ENCODE results near the gene KANSL1L.

The KANSL1L gene

DNA sequence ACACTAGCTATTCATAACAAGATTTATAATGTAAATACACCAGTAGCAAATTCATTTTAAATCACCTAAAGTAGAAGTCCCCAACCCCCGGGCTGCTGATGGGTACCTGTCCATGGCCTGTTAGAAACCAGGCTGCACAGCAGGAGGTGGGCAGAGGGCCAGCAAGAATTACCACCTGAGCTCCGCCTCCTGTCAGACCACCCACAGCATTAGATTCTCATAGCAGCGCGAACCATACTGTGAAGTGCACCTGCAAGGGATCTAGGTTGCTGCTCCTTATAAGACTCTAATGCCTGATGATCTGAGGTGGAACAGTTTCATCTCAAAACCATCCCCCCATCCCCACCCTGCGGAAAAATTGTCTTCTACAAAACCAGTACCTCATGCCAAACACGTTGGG lies 71.3 kb downstream of the KANSL1L start:
- Histone ChIP-seq H3K36me3 (ENCODE audit: low read length) (no peaks in the 10 kb centered on the region), H3K9me3 (ENCODE audit: insufficient read depth, low read length) (no peaks in the 10 kb centered on the region), H3K27ac (ENCODE audit: low read depth, low read length) (no peak overlapping the region), H3K27me3 (ENCODE audit: low read length) (no peaks in the 10 kb centered on the region), H3K4me2 (ENCODE audit: low read depth, low read length, poor library complexity, severe bottlenecking) (no peak overlapping the region), H2AFZ (ENCODE audit: low read depth, low read length, severe bottlenecking) (no peak overlapping the region), H3K9me2 (replicated peaks; ENCODE audit: insufficient read depth, low read length) (no peaks in the 10 kb centered on the region), H3K79me2 (ENCODE audit: insufficient read depth, low read length) (no peaks in the 10 kb centered on the region), H3K9ac (ENCODE audit: low read length) (no peak overlapping the region), H3F3A (ENCODE audit: insufficient read depth) (no peaks in the 10 kb centered on the region), H3K4me3 (ENCODE audit: insufficient read depth, low read length, poor library complexity, severe bottlenecking) (no peak overlapping the region), H4K20me1 (ENCODE audit: low read depth, low read length) (no peaks in the 10 kb centered on the region)
- no peak for TF ChIP-seq EZH2phosphoT487 (conservative IDR thresholded peaks at IDR 0.05; ENCODE audit: low read length)
- TF ChIP-seq, protein P1, sequence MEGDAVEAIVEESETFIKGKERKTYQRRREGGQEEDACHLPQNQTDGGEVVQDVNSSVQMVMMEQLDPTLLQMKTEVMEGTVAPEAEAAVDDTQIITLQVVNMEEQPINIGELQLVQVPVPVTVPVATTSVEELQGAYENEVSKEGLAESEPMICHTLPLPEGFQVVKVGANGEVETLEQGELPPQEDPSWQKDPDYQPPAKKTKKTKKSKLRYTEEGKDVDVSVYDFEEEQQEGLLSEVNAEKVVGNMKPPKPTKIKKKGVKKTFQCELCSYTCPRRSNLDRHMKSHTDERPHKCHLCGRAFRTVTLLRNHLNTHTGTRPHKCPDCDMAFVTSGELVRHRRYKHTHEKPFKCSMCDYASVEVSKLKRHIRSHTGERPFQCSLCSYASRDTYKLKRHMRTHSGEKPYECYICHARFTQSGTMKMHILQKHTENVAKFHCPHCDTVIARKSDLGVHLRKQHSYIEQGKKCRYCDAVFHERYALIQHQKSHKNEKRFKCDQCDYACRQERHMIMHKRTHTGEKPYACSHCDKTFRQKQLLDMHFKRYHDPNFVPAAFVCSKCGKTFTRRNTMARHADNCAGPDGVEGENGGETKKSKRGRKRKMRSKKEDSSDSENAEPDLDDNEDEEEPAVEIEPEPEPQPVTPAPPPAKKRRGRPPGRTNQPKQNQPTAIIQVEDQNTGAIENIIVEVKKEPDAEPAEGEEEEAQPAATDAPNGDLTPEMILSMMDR (IDR thresholded peaks at IDR 0.05; ENCODE audit: insufficient read depth, low read length, poor library complexity, severe bottlenecking): no peak

DNA sequence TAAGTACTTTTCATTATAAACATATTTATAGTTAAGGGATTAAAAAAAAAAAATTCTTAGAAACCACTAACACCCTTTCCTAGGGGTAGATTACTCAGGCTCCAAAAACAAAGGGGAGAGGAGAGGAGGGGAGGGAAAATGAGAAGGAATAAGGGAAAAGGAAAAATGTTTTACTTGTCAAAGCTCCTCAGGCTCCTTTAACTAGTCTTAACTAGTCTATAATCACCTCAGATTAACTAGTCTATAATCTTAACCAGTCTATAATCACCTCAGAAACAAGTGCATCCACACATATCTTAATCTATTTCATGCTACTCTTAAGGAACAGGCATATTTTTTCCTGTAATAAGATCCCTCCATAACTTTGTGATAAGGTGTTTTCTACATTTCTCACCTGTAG lies 76.4 kb downstream of the KANSL1L start:
- H3K27me3 ChIP-seq (ENCODE audit: low read length): no peaks in the 10 kb centered on the region

GRCh38 chr2:210092791-210093190 lies 78.4 kb downstream of the KANSL1L start:
- no peak overlapping the region for H2AFZ ChIP-seq (ENCODE audit: low read depth, low read length, severe bottlenecking)

More for the DNA sequence above, 76.4 kb downstream of the KANSL1L start:
- Histone ChIP-seq H3K79me2 (ENCODE audit: insufficient read depth, low read length) (no peaks in the 10 kb centered on the region), H3K9me2 (replicated peaks; ENCODE audit: insufficient read depth, low read length) (no peaks in the 10 kb centered on the region), H3K9ac (ENCODE audit: low read length) (no peak overlapping the region), H4K20me1 (ENCODE audit: low read depth, low read length) (no peaks in the 10 kb centered on the region), H3K4me2 (ENCODE audit: low read depth, low read length, poor library complexity, severe bottlenecking) (no peak overlapping the region), H3K36me3 (ENCODE audit: low read length) (no peaks in the 10 kb centered on the region), H3K4me3 (ENCODE audit: insufficient read depth, low read length, poor library complexity, severe bottlenecking) (no peak overlapping the region), H3K27ac (ENCODE audit: low read depth, low read length) (no peak overlapping the region), H2AFZ (ENCODE audit: low read depth, low read length, severe bottlenecking) (no peak overlapping the region), H3K9me3 (ENCODE audit: insufficient read depth, low read length) (no peaks in the 10 kb centered on the region), H3F3A (ENCODE audit: insufficient read depth) (no peaks in the 10 kb centered on the region)
- TF ChIP-seq, protein P1 (IDR thresholded peaks at IDR 0.05; ENCODE audit: insufficient read depth, low read length, poor library complexity, severe bottlenecking): no peak
- no peak for TF ChIP-seq EZH2phosphoT487 (conservative IDR thresholded peaks at IDR 0.05; ENCODE audit: low read length)

More at GRCh38 chr2:210092791-210093190, 78.4 kb downstream of the KANSL1L start:
- Histone ChIP-seq H3K4me2 (ENCODE audit: low read depth, low read length, poor library complexity, severe bottlenecking) (no peak overlapping the region), H3F3A (ENCODE audit: insufficient read depth) (no peaks in the 10 kb centered on the region), H3K27ac (ENCODE audit: low read depth, low read length) (no peak overlapping the region), H3K79me2 (ENCODE audit: insufficient read depth, low read length) (no peaks in the 10 kb centered on the region), H3K27me3 (ENCODE audit: low read length) (no peaks in the 10 kb centered on the region), H3K9me3 (ENCODE audit: insufficient read depth, low read length) (no peaks in the 10 kb centered on the region), H4K20me1 (ENCODE audit: low read depth, low read length) (no peaks in the 10 kb centered on the region), H3K9me2 (replicated peaks; ENCODE audit: insufficient read depth, low read length) (no peaks in the 10 kb centered on the region), H3K4me3 (ENCODE audit: insufficient read depth, low read length, poor library complexity, severe bottlenecking) (no peak overlapping the region), H3K36me3 (ENCODE audit: low read length) (no peaks in the 10 kb centered on the region), H3K9ac (ENCODE audit: low read length) (no peak overlapping the region)
- TF ChIP-seq, protein P1 (IDR thresholded peaks at IDR 0.05; ENCODE audit: insufficient read depth, low read length, poor library complexity, severe bottlenecking): no peak
- TF ChIP-seq EZH2phosphoT487 (conservative IDR thresholded peaks at IDR 0.05; ENCODE audit: low read length): no peak
